ENCODE results near the gene SLC6A4. TPM values are rescaled to one million over a fixed set of nuclear protein-coding genes. Genes with fewer than 3 reads are reported as not detected.

Gene SLC6A4
- total and polyA plus RNA-seq, 2 experiments from 2014 or later: 0.06 to 0.14 TPM

GRCh38 chr17:30226878-30227277, 8.6 kb downstream of the SLC6A4 start:
- H3K79me2 ChIP-seq (replicated peaks; ENCODE audit: insufficient read depth): no peaks in the 10 kb centered on the region
- no peak overlapping the region for H3K4me3 Mint-ChIP-seq
- ATAC-seq: no peak

More at GRCh38 chr17:30226878-30227277, 8.6 kb downstream of the SLC6A4 start:
- Histone ChIP-seq H3K4me1 (ENCODE audit: insufficient read depth) (no peaks in the 10 kb centered on the region), H3K27me3 (ENCODE audit: insufficient read depth) (0 out of 2 replicates have a peak, but pooled peaks cover 3% of the 10 kb centered on the region), H4K20me1 (replicated peaks; ENCODE audit: insufficient read depth) (no peaks in the 10 kb centered on the region), H3K4me2 (no peak overlapping the region), H3K4me3 (no peak overlapping the region), H3F3A (replicated peaks; ENCODE audit: low read depth) (no peaks in the 10 kb centered on the region), H3K9me2 (ENCODE audit: insufficient read depth) (no peaks in the 10 kb centered on the region), H2AFZ (no peak overlapping the region), H3K27ac (ENCODE audit: low read depth) (no peak overlapping the region), H3K36me3 (ENCODE audit: insufficient read depth) (no peaks in the 10 kb centered on the region)
- H3K36me3 Mint-ChIP-seq (ENCODE audit: low read depth): no peaks in the 10 kb centered on the region
- DNase-seq (ENCODE audit: low spot score): no peak
- H3K9me3 Mint-ChIP-seq: no peaks in the 10 kb centered on the region
- H3K4me1 Mint-ChIP-seq: peaks cover 7% of the 10 kb centered on the region
- H3K27me3 Mint-ChIP-seq (ENCODE audit: insufficient read depth, low read depth, poor library complexity): peaks cover 7% of the 10 kb centered on the region
- H3K27ac Mint-ChIP-seq: no peak overlapping the region
- TF ChIP-seq CREB1 (CRISPR knock-in tag; IDR thresholded peaks at IDR 0.05; ENCODE audit: low read depth): no peak
- no peak for TF ChIP-seq ETS1 (IDR thresholded peaks at IDR 0.05)
- no peak for TF ChIP-seq REST (IDR thresholded peaks at IDR 0.05; ENCODE audit: unreplicated experiment)
- TF ChIP-seq POLR2AphosphoS5 (IDR thresholded peaks at IDR 0.05; ENCODE audit: low read depth): no peak
- no peak for TF ChIP-seq EZH2phosphoT487 (IDR thresholded peaks at IDR 0.05; ENCODE audit: unreplicated experiment)
- TF ChIP-seq STAT1 (IDR thresholded peaks at IDR 0.05; ENCODE audit: unreplicated experiment): no peak
- TF ChIP-seq JUNB (IDR thresholded peaks at IDR 0.05; ENCODE audit: unreplicated experiment): no peak
- no peak for TF ChIP-seq ZNF114 (CRISPR knock-in tag; IDR thresholded peaks at IDR 0.05)
- no peak for TF ChIP-seq ZNF462 (CRISPR knock-in tag; IDR thresholded peaks at IDR 0.05)
- TF ChIP-seq CTCF (conservative IDR thresholded peaks at IDR 0.05; ENCODE audit: low read depth in 2 of 2): no peak
- TF ChIP-seq ZNF331 (CRISPR knock-in tag; IDR thresholded peaks at IDR 0.05; ENCODE audit: low read depth): no peak
- no peak for TF ChIP-seq EZH2 (IDR thresholded peaks at IDR 0.05; ENCODE audit: low read depth, unreplicated experiment)
- TF ChIP-seq NANOG (IDR thresholded peaks at IDR 0.05; ENCODE audit: borderline replicate concordance): no peak
